ENCODE results near the gene FBLN2. TPM values are rescaled to one million over a fixed set of nuclear protein-coding genes. Genes with fewer than 3 reads are reported as not detected.
A peak's percentile ranks its signal among the peaks of the same experiment; 100 is the strongest.

Gene FBLN2
- total and polyA plus RNA-seq, 2 donors: 12.2 to 15.3 TPM

DNA sequence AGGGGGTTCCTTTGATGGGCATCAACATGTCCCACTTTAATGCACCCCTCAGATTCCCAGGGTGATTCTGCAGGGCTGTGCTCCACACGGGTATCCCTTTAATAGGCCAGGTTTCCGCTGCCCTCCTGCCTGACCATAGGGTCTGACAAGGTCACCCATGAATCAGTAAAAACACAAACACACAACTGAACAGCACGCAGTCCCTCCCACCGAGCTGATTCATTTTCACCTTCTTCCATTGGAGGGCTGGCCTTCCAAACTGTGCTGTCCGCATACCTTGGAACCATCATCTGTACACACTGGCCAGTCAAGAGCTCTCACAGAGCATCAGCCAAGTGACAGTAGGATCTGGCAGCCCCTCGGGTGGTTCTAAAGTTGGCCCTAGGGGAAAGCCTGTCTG is 93.7 kb downstream of the FBLN2 start:
- Histone ChIP-seq H3K4me1 (ENCODE audit: control insufficient read depth in 2 of 2, insufficient read depth in 2 of 2, low read length in 2 of 2) (peaks cover 4 to 6% of the 10 kb centered on the region in 2 donors), H3K9me3 (ENCODE audit: control insufficient read depth in 2 of 2, insufficient read depth in 1 of 2, low read length in 1 of 2) (no peaks in the 10 kb centered on the region), H3K4me3 (ENCODE audit: low read length in 2 of 2) (no peak overlapping the region), H3K36me3 (ENCODE audit: control insufficient read depth in 2 of 2, insufficient read depth in 2 of 2, low read length in 1 of 2) (peaks cover 0 to 4% of the 10 kb centered on the region in 2 donors), H3K27ac (ENCODE audit: low read depth in 1 of 2, low read length in 1 of 2) (no peak overlapping the region), H3K27me3 (ENCODE audit: control insufficient read depth in 2 of 2, insufficient read depth in 1 of 2, low read length in 1 of 2) (peaks cover 0 to 8% of the 10 kb centered on the region in 2 donors)
- DNase-seq (ENCODE audit: low read depth in 6 of 9, low spot score in 9 of 9): no peak
- 96% methylated on average over 6 of the region's 6 CpGs for WGBS

DNA sequence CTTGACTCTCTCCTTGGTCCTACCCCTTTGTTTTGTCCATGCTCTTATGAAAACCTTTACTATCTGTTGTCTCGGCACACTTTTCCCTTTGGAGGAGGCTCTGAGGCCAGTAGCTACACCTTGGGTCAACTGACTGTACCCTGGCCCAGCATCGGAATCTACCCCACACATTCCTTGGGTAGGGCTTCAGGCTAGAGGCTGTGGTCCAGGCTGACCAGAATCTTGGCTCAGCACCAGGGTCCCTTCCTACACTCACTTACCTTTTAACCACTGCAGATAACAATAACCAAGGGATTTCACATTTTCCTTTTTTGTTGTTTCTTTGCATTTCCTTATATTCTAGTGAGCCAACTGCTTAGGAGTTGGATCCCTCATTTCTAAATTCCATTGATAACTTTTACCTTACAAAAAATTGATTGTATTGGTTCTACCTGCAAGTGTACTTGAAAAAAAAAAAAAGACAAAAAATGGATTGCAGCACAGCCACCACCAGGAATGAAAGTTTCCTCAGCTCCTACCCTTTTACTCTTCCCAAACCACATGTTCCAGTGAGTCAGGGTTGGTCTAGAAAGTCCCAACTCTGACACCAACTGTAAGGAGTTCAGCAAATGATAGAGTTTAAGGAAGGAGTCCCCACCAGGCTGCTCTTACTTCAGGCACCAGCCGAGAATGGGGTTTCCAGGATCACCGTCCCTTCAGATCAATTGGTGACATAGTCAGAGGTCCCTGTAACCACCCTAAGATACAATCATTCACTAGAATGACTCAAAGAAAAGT is 95.6 kb downstream of the FBLN2 start:
- Histone ChIP-seq H3K27ac (ENCODE audit: low read depth in 1 of 2, low read length in 1 of 2) (no peak overlapping the region), H3K27me3 (ENCODE audit: control insufficient read depth in 2 of 2, insufficient read depth in 1 of 2, low read length in 1 of 2) (peaks cover 0 to 14% of the 10 kb centered on the region in 2 donors), H3K4me1 (ENCODE audit: control insufficient read depth in 2 of 2, insufficient read depth in 2 of 2, low read length in 2 of 2) (peaks cover 9 to 17% of the 10 kb centered on the region in 2 donors), H3K4me3 (ENCODE audit: low read length in 2 of 2) (no peak overlapping the region), H3K36me3 (ENCODE audit: control insufficient read depth in 2 of 2, insufficient read depth in 2 of 2, low read length in 1 of 2) (no peaks in the 10 kb centered on the region), H3K9me3 (ENCODE audit: control insufficient read depth in 2 of 2, insufficient read depth in 1 of 2, low read length in 1 of 2) (no peaks in the 10 kb centered on the region)
- DNase-seq (ENCODE audit: low read depth in 6 of 9, low spot score in 9 of 9): no peak
- 96% methylated on average over 4 of the region's 4 CpGs for WGBS

DNA sequence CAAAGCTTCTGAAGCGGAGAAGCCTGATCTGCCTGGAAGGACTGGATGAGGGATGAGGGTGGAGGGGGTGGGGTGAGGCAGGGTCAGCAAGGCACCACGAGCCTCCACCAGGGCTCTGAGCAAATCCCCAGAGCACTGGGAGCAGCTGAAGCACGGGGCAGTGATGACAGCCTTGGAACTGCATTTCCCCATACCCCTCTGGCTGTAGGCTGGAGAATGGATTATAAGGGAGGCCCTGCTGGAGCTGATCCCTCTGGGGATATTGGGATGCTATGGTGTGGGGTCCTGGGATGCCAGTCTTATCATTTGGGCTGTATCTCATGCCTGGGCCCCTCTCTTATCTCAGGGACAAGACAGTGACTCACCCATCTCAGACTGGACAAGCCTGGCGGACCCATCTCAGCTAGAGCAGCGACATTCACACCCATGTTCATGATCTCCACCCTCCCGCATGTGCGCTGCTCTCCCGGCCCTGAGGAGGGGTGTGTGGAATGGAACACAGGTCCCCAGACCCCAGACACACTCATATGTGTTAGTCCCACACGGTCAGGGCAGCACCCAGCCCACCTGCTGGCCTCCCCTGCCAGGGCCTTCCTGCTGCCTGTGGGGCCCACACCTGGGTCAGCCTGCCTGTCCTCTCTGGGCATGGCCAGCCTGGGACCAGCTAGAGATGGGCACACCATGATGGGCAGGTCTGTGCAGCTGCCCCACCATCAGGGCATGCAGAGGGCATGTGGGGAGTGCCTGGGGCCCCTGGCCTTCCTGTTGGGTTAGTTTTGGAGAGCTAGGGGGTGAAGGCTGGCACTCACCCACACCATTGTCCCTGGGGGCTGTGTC is 97.1 kb downstream of the FBLN2 start:
- H3K4me1 ChIP-seq (ENCODE audit: control insufficient read depth in 2 of 2, insufficient read depth in 2 of 2, low read length in 2 of 2): peaks cover 15 to 24% of the 10 kb centered on the region in 2 donors
- no peaks in the 10 kb centered on the region for H3K36me3 ChIP-seq (ENCODE audit: control insufficient read depth in 2 of 2, insufficient read depth in 2 of 2, low read length in 1 of 2)
- DNase-seq (ENCODE audit: low read depth in 6 of 9, low spot score in 9 of 9): no peak
- no peak overlapping the region for H3K4me3 ChIP-seq (ENCODE audit: low read length in 2 of 2)
- WGBS: 95% methylated on average over 9 of the region's 9 CpGs
- no peak overlapping the region for H3K27ac ChIP-seq (ENCODE audit: low read depth in 1 of 2, low read length in 1 of 2)
- H3K27me3 ChIP-seq (ENCODE audit: control insufficient read depth in 2 of 2, insufficient read depth in 1 of 2, low read length in 1 of 2): peaks cover 0 to 17% of the 10 kb centered on the region in 2 donors
- H3K9me3 ChIP-seq (ENCODE audit: control insufficient read depth in 2 of 2, insufficient read depth in 1 of 2, low read length in 1 of 2): no peaks in the 10 kb centered on the region

DNA sequence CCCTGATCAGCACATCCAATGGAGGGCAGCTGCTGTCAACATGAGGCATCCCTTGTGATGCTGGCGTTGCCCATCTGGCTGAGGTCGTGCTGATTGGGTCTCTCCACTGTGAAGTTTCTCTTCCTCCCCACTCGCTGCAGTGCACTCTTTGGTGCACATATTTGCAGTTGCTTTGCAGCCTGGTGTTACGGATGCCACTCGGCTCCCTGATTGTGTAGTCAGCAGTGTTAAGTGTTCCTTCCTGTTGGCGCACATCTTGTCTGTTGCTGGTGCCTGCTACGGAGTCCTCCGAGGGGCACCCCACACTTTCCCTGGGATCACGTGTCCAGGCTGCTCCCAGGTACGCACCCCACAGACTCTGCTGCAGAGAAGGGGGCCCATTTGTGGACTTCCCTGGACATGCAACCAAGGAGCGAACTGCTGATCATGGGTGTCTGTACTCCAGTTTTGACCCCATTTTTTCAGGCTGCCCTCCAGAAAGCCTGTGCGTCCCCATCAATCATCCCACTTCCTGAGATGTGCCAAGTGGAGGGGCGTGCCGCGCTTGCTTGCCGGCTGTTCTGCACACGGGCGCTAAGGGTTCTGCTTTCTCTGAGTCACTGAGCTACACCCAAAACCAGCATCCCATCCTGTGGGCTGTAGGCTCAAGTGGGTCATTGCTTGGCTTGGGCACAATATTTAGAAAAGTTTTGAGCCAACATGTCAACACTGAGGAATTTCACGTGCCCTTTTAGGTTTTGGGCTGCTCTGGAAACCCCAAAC is 98.6 kb downstream of the FBLN2 start:
- peak in 4 of 9 donors; percentile 16 to 64 (median 38) for DNase-seq (ENCODE audit: low read depth in 6 of 9, low spot score in 9 of 9)
- WGBS: 3% methylated on average over 19 of the region's 19 CpGs
- peak overlapping the region in 1 of 2 donors; percentile 1 for H3K4me3 ChIP-seq (ENCODE audit: low read length in 2 of 2)
- no peaks in the 10 kb centered on the region for H3K36me3 ChIP-seq (ENCODE audit: control insufficient read depth in 2 of 2, insufficient read depth in 2 of 2, low read length in 1 of 2)
- H3K27me3 ChIP-seq (ENCODE audit: control insufficient read depth in 2 of 2, insufficient read depth in 1 of 2, low read length in 1 of 2): peaks cover 0 to 28% of the 10 kb centered on the region in 2 donors
- H3K27ac ChIP-seq (ENCODE audit: low read depth in 1 of 2, low read length in 1 of 2): no peak overlapping the region
- H3K4me1 ChIP-seq (ENCODE audit: control insufficient read depth in 2 of 2, insufficient read depth in 2 of 2, low read length in 2 of 2): peaks cover 15 to 24% of the 10 kb centered on the region in 2 donors
- no peaks in the 10 kb centered on the region for H3K9me3 ChIP-seq (ENCODE audit: control insufficient read depth in 2 of 2, insufficient read depth in 1 of 2, low read length in 1 of 2)

DNA sequence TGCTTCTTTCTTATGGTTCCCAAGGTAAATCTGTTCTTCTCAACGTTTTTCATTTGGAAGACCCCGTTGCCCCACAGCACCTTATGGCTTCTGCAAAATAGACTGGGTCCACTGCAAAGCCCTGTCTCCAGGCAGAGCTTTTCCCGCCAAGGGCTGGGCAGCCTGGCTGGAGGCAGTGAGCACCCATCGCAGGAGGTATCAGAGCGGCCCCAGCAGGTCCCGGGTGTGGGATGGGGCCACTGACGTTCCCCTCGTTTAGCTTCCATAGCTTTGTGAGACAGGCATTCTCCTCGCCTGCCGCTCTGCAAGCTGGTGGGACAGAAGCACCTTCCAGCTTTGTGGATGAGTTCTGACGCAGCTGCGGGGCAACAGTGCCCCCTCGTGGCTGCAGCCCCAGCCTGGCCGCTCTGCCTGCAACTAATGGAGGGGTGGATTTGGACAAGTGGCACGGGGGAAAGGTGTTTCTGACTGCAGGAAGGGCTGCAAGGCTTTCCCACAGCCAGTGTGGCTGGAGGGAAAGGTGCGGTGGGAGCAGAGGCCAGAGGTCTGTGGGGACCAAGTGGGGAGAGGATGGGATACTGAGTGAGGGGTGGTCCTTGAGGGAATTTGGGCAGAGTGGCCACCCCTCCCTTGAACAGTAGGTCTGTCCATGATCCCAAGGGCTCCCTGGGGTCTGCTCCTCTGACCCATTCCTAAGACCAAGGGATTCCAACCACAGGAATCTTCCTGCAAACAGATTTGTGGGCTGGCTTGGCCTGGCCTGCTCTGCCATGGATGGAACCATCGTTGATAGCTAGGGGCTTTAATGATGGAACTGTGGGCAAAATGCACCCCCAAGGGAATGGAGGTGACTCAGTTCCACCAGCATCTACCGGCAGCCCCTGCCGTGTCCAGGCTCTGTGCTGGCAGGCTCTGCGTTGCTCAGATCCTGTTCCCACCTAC is 99.4 kb downstream of the FBLN2 start:
- no peaks in the 10 kb centered on the region for H3K9me3 ChIP-seq (ENCODE audit: control insufficient read depth in 2 of 2, insufficient read depth in 1 of 2, low read length in 1 of 2)
- no peak overlapping the region for H3K27ac ChIP-seq (ENCODE audit: low read depth in 1 of 2, low read length in 1 of 2)
- H3K4me3 ChIP-seq (ENCODE audit: low read length in 2 of 2): no peak overlapping the region
- H3K4me1 ChIP-seq (ENCODE audit: control insufficient read depth in 2 of 2, insufficient read depth in 2 of 2, low read length in 2 of 2): peaks cover 15 to 24% of the 10 kb centered on the region in 2 donors
- WGBS: 18% methylated on average over 20 of the region's 20 CpGs
- DNase-seq (ENCODE audit: low read depth in 6 of 9, low spot score in 9 of 9): peak; percentile 56 to 87 (median 70)
- H3K36me3 ChIP-seq (ENCODE audit: control insufficient read depth in 2 of 2, insufficient read depth in 2 of 2, low read length in 1 of 2): no peaks in the 10 kb centered on the region
- peaks cover 0 to 35% of the 10 kb centered on the region in 2 donors for H3K27me3 ChIP-seq (ENCODE audit: control insufficient read depth in 2 of 2, insufficient read depth in 1 of 2, low read length in 1 of 2)

DNA sequence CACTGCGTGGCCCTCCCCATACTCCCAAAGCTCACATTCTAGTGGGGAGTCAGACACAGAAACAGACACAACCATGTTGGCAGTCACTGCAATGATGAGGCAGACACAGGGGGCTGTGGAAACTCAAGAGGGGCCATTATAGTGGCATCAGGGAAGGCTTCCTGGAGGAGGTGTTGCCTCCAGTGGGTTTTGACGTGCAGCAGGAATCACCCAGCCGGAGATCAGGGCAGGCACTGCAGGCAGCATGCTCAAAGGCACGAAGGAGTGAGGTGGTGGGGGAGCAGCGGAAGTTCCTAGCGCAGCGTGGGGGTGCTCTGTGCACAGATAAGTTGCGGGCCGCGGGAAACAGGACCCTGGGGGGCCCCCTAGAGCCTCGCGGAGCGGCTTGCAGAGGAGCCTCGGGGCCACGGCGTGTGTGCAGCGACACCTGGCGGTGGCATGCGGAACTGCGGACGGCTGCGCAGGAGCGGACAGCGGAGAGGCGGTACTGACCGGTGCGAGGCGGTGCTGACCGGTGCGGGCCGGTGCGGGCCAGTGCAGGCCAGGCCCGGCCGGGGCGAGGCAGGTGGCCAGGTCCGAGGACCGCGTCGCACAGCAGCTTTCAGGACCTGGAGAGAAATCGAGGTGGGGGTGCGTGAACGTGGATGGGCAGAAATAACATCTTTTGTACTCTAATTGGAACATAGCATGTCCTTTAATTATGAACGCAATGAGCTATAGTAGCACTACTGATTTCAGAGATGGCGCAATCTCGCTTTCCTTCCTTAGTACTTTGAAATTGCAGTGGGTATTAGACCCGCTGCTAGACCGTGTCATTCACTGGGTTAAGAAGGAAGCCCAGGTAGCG is 101.5 kb downstream of the FBLN2 start:
- H3K27me3 ChIP-seq (ENCODE audit: control insufficient read depth in 2 of 2, insufficient read depth in 1 of 2, low read length in 1 of 2): peaks cover 3 to 54% of the 10 kb centered on the region in 2 donors
- H3K27ac ChIP-seq (ENCODE audit: low read depth in 1 of 2, low read length in 1 of 2): no peak overlapping the region
- no peak overlapping the region for H3K4me3 ChIP-seq (ENCODE audit: low read length in 2 of 2)
- H3K36me3 ChIP-seq (ENCODE audit: control insufficient read depth in 2 of 2, insufficient read depth in 2 of 2, low read length in 1 of 2): no peaks in the 10 kb centered on the region
- H3K9me3 ChIP-seq (ENCODE audit: control insufficient read depth in 2 of 2, insufficient read depth in 1 of 2, low read length in 1 of 2): peaks cover 0 to 6% of the 10 kb centered on the region in 2 donors
- WGBS: 17% methylated on average over 48 of the region's 48 CpGs
- peaks cover 22 to 32% of the 10 kb centered on the region in 2 donors for H3K4me1 ChIP-seq (ENCODE audit: control insufficient read depth in 2 of 2, insufficient read depth in 2 of 2, low read length in 2 of 2)
- DNase-seq (ENCODE audit: low read depth in 6 of 9, low spot score in 9 of 9): peak; percentile 73 to 93 (median 85)

DNA sequence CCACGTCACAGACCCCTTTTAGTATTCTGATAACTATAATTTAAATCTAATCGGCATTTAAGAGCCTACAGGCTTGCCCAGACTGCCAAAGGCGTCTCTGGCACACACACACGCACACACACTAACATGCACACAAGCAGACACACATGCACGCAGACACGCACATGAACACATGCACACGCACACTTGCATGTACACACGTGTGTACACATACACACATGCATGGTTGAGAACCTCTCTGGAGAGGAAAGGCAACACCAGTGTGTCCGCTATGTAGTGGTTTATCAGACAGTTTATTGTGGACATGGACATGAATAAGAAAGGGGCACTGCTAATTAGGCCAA is 102.1 kb downstream of the FBLN2 start:
- Histone ChIP-seq H3K9me3 (ENCODE audit: control insufficient read depth in 2 of 2, insufficient read depth in 1 of 2, low read length in 1 of 2) (peaks cover 0 to 6% of the 10 kb centered on the region in 2 donors), H3K4me1 (ENCODE audit: control insufficient read depth in 2 of 2, insufficient read depth in 2 of 2, low read length in 2 of 2) (peaks cover 22 to 32% of the 10 kb centered on the region in 2 donors), H3K27ac (ENCODE audit: low read depth in 1 of 2, low read length in 1 of 2) (no peak overlapping the region), H3K27me3 (ENCODE audit: control insufficient read depth in 2 of 2, insufficient read depth in 1 of 2, low read length in 1 of 2) (peaks cover 9 to 60% of the 10 kb centered on the region in 2 donors), H3K36me3 (ENCODE audit: control insufficient read depth in 2 of 2, insufficient read depth in 2 of 2, low read length in 1 of 2) (no peaks in the 10 kb centered on the region), H3K4me3 (ENCODE audit: low read length in 2 of 2) (no peak overlapping the region)
- WGBS: 93% methylated on average over 9 of the region's 9 CpGs
- no peak for DNase-seq (ENCODE audit: low read depth in 6 of 9, low spot score in 9 of 9)
